GM13977 (cell line): ENCODE data around the gene PDE4DIP.
"Not testable (repeated sequence)": the region's sequence is repeated elsewhere in the genome, so short reads cannot be mapped to it uniquely, and the experiment has no call there.

ENCODE experiments used
- DNase-seq: peaks from one replicate; pipeline ENCODE4 v3.0.0; 2012; ENCODE audit warnings: low spot score
- in situ Hi-C: fragments of 300-500 bp; cut with MboI; formaldehyde crosslinking; loops from one replicate; pipeline ENCODE4 v1.12.0; 2022; ENCODE audit warnings: low sequenced_read_pairs, low pct_unique_long_range_greater_than_20kb, mixed read lengths, inconsistent platforms; ENCODE audit not compliant: unreplicated experiment

Gene PDE4DIP

DNA sequence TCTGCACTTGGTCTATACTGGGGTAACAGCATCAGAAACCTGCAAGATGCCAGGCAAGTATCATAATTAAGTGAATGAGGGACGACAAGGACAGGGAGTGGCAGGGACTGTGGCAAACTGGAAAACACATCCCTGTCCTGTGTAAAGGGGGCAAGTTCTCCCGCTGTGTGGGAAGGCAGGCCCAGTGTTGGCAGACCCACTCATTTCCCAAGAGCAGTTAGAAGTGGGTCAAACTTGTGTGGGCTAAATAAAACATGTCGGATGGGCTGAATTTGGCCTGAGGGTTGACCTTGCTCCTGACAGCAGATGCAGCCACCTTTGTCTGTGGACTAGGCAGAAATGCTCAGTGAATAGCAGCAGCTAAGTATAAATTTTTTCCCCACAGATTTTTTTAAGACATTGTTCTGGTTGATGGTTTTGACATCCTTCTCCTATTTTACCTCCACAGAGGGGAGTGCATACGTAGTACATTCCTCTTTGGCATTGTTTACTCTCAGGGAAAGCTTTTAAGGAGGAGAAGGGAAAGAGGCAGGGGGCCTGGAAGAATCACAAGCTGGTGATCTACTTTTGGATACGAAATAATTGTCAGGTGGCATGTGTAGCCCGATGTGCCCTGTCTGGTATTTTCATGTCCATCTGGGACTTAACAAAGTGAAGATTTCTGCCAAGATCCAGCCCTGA lies 16.5 kb downstream of the PDE4DIP start:
- in situ Hi-C loops, DNase-seq: not testable (repeated sequence)

DNA sequence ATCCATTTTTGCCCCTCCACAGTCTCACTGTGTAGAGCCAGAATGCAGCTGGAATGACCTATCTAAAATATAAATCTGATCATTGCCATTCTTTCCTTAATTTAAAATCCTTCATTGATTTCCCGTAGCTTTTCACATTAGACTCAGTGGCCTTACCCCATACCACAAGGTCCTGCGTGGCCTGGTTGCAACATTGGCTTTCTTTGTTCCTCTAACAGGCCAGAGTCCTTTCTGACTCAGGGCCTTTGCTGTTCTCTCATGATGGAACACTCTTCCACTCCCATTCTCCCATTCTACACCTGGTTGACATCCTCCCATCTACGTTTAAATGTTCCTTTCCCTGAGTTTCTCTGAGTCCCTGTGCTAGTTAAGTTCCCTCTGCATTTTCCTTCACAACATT lies 18.4 kb downstream of the PDE4DIP start:
- DNase-seq, in situ Hi-C loops: not testable (repeated sequence)

DNA sequence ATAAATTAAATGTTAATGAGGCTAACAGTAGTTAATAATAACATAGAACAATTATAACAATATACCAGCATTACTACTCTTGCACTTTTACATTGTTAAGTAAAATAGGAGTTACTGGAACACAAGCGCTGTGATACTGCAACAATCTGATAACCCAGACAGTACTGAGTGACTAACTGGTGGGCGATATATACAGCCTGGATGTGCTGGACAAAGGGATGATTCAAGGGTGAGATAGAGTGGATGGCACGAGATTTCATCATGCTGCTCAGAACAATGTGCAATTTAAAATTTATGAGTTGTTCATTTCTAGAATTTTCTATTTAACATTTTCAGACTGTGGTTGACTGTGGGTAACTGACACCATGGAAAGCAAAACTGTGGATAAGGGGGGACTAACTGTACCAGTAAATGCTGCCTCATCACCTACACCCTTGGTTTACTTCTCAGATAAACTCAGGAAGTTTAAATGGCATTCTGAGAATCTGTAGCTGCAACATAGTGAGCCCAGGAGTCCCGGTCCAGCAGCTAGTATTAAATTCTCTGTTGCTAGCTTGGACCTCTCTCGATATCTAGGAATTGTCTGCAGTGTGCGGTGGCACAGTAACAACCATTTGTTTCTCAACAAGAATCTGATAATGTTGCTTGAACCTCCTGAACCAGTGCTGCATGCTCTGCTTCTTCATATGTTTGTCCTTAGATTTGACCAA lies 24.9 kb downstream of the PDE4DIP start:
- DNase-seq, result not testable (repeated sequence)

DNA sequence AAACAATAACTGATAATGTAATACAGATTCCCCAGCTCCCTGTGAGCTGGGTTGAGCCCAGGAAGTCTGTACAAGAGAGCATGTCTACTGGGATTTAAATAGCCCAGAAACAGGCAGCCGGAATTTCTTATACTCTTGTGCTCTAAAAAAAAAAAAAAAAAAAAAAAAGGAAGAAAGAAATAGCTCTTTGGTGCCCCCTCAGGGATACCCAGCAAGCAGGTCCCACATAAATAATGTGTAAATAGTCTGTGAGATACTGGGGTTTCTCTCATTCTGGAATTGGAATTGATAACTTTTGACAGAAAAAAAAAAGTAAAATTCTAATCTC lies 25.4 kb downstream of the PDE4DIP start:
- in situ Hi-C loops, DNase-seq: not testable (repeated sequence)

More for the DNA sequence above, 24.9 kb downstream of the PDE4DIP start:
- in situ Hi-C loops, result not testable (repeated sequence)

DNA sequence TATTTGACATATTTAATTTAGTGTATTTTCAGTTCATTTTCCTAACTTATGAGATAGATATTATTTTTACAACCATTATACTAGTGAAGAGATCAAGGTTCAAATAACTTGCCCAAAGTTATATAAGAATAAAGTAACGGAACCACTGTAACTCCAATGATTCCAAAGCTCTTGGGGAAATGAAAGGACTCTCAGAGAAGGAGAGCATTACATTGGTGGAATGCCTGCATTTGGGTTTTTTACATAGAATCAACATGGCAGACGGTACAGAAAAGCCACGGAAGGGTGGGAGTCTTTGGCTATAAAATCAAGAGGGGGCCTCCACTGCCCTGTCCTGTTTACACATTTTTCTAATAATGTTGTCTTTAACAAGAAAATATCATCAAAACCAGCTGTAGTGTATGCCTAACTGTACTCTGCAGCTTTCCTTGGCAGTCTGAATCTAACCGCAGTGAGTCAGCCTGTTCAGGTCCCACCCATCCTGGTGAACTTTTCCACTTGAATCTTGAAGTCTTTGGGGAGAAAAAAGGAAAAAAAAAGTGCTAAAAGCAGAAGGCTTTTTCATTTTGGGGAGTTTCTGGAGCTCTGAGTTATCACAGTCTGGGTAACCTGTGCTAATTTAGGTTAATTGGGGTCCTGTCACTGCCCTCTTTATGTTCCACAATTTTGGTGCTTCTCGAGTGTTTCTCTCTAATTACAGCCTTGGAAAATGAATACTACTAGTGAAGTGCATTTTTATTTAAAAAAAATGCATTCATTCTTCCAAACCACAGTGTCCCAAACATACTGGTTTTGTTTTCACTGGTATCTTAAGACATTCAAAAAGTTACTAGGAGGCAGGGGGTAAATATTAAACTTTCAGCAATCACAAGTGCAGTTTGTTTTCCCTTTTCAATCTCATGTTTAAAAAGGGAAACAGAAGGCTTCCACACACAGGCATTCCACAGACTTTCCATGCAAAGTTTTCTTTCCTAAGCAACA lies 30.5 kb downstream of the PDE4DIP start:
- in situ Hi-C loops, DNase-seq: not testable (repeated sequence)

DNA sequence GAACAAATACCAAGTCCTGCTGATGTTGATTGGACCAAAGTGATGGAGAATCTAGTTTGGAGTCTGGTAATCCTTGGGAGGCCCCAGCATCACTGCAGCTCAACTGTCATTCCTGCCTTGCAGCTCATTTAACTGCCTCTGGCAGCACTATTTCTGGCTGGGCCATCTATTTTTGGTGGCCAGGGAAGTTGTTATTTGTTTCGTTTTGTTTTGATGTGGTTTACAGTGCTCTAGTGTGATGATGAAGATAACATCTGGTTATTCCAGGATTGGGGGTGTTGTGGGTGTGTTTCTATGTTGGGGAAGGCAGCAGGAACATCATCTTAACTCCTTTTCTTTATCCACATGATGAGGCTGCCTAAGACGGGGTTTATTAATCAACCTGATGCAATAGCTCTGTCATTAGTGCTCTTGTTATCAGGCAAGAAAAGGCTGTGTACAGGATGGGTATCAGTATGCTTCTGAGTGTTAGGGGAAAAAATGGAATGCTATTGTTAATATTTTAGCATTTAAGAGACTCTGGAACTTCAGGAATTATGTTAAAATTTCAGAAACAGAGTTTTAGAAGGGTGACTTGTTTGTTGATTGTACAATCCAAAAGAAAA lies 35.7 kb downstream of the PDE4DIP start:
- DNase-seq, in situ Hi-C loops: not testable (repeated sequence)

DNA sequence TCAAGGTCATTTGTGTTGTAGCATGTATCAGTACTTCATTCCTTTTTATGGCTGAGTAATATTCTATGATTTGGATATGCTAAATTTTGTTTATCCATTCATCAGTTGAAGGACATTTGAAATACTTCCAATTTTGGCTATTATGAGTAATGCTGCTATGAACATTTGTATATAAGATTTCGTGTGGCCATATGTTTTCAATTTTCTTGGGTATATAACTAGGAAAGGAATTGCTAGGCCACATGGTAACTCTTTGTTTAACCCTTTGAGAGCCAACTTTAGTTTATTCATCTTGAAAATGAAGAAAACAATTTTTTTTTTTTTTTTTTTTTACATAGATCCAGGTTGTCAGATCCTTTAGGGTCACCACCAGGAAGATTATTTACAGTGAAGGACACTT lies 37.0 kb downstream of the PDE4DIP start:
- not testable (repeated sequence) for DNase-seq

DNA sequence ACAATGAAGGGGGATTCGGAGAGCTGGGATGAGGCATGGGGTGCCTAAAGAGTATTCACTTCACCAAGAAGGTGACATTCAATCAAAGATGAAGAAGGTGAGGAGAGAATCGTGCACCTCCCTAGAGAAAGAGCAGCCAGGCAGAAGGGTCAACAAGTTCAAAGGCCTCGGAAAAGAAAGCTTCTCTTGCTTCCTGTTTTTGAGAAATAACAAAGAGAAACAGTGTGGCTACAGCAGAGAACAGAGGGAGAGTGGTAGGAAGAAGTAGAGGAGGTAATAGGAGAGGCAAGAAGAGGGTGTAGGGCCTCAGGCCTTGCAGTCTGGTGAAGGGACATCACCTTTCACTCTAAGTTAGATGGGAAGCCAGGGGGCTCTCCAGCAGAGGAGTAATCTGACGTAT lies 41.0 kb downstream of the PDE4DIP start:
- not testable (repeated sequence) for DNase-seq

More for the DNA sequence above, 37.0 kb downstream of the PDE4DIP start:
- in situ Hi-C loops, result not testable (repeated sequence)

DNA sequence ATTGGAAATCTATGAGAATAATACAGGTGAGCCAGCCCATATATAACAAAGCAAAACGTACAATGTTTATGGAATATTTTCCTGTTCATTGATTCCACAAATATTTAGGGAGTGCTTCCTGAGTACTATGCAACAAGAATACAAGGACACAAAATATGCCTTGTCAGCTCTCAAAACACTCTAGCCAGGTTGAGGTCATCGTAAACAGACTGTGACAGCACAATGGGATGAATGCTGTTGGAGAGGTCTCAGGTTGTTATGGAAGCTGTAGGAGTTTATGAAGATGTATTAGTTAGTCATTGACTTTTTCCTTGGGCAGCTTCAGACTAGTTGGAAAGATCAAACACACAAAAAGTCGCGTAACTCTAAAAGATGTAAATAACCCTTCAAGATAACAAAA lies 42.1 kb downstream of the PDE4DIP start:
- DNase-seq, in situ Hi-C loops: not testable (repeated sequence)

More for the DNA sequence above, 41.0 kb downstream of the PDE4DIP start:
- in situ Hi-C loops, result not testable (repeated sequence)

DNA sequence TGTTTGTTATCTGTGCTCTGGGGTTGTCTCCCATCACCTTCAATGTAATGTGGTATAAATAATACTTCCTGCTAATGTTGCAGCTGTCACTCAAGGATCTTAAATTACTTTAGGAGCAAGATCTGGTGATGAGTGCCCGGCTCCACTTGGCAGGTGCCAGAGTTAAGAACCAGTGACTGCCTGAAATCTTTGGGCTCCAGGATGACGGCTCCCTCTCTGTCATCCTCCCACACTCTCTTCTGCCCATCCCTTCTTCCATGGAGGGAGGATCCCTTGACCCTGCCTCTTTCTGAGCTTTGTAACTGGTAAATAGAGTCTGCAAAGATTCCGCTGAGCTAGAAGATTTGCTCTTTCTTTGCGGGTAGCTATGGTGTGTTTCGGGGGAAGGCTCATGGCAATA lies 44.4 kb downstream of the PDE4DIP start:
- in situ Hi-C loops, result not testable (repeated sequence)

DNA sequence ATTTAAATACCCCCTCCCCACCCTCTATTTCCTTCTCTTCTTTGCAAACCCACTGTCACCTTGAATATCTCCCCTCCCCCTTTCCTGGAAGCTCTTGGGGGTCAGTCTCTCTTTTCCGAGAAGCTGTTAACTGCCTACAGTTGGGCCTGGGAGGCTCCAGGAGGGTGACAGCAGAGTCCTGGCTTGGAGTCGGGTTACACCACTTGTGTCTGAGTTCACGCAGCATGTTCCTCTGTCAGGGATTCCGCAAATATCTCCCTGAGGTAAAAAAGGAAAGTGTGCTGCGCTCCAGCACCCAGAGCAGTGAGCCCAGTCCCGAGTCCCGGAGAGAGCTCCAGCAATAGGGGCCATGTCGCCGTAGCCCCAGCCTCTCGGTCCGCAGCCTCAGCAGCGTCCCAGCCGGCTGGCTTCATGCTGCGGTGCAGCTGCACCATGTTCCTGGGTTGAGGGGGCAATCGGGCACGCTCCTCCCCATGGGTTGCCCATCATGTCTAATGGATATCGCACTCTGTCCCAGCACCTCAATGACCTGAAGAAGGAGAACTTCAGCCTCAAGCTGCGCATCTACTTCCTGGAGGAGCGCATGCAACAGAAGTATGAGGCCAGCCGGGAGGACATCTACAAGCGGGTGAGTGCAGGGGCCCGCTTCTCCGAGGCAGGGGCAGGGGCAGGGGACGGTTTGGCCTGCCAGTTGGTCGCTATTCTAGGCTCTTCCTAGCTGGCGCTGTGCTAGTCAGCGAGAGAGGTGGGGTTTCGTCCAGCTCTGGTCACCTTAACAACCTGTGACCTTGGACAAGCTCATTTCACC lies 45.2 kb downstream of the PDE4DIP start:
- in situ Hi-C loops, DNase-seq: not testable (repeated sequence)

More for the DNA sequence above, 44.4 kb downstream of the PDE4DIP start:
- not testable (repeated sequence) for DNase-seq

DNA sequence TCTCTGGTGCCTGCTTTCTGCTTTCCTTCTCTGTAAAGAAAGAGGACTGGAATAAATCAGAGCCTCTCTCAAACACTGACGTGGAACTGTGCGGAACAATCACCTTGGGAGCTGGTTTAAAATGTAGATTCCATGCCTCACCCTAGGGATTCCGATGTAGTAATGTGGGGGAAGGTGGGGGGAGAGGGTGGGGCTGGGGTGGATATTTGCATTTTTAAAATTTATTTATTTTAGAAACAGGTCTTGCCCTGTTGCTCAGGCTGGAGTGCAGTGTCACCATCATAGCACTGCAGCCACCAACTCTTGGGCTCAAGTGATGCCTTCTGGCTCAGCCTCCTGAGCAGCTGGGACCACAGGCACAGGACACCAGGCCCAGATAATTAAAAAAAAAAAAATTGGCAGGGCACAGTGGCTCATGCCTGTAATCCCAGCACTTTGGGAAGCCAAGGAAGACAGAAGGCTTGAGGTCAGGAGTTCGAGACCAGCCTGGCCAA lies 45.9 kb downstream of the PDE4DIP start:
- DNase-seq, in situ Hi-C loops: not testable (repeated sequence)

DNA sequence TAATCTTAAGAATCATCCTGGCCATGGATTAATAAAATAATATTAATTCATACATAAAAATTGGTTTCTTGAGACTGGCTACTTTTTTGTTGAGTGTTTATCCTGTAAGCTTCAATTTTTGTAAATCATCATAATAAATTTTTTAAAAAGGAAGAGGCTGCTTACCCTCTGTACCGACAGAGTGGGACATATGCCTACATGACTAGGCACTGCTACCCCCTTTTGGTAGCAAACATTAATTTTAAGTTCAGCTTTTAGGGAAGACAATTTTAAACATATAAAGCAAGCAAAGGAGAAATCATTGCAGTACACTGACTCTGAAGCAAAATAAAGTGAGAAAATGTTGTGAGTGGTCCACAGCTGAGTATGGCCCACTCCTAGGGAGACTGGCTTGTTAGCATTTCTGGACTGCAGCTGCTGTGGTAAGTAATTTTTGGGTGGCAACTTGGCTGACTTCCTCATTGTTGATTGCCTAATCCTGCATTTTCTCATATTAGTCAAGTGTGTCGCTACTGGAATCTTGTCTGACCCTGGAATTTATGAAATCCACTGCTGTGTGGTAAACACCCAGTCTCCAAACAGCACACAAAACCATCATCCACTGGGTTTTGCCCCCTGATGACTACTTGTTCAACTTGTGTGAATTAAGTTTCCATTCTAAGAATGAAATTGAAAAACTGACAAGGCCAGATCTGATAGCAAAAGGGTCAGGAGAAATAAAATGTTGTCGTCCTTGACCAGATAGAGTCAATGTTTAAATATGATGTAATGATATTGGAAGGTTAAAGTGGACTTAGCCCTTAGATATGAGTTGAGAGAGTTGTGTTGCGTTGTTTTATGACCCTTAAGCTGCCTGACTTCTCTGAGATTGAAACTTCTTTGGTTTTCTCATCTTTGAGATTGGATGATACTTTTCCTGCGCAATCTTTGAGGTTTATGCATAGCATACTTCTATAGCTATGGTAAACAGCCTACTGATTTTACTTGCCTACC lies 50.4 kb downstream of the PDE4DIP start:
- in situ Hi-C loops, DNase-seq: not testable (repeated sequence)

DNA sequence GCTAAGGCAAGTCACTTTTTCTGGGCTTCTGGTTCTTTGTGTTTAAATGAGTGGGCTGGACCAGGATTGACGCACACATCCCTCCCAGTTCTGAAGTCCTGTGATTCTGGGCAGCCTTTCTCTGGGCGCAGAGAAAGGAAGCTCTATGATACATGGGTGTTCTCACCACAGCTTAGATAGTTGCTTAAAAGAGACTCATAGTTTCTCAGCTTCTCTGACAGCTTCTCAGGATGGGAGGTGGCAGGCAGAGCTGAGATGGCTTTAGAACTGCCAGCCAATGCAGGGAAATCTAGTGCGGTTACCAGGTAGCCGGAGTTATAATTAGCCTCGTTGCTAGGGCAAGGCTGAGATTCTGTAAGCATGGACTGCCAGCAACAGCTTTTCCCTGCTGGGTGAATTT lies 55.8 kb downstream of the PDE4DIP start:
- DNase-seq, in situ Hi-C loops: not testable (repeated sequence)

DNA sequence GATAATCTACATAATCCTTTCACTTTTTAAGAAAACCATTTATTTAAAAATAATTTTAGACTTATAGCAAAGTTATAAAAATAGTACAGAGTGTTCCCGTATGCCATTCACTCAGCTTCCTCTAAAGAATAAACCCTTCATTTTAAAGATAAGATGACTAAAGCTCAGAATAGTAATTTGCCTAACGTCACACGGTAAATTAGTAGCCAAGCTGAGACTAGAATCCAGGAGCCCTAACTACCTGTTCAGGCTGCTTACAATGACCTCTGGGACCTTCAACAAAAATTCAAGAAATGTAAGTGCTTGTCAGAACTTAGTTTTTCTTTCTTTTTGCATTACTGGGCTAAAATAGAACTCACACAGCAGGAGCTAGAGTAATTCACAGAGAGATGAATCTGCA lies 56.5 kb downstream of the PDE4DIP start:
- DNase-seq, in situ Hi-C loops: not testable (repeated sequence)
